NCI-H748 (cell line): ENCODE results near the gene PPP1R37.

Source experiments
- DNase-seq: peaks from one replicate; lab custom pipeline; 2025; ENCODE audit not compliant: unreplicated experiment; lab: John Stamatoyannopoulos, UW

PPP1R37 gene

GRCh38 chr19:45092747-45093678 lies at the start of gene PPP1R37:
PPP1R37 (plus strand) TSS chr19:45093179; CDS start chr19:45093326, 147 bp downstream.
- DNase-seq: peak; percentile 100

GRCh38 chr19:45045671-45046353 lies 47.2 kb upstream of the PPP1R37 start:
- no peak for DNase-seq

- no peak for DNase-seq
These were observed 46.6 kb upstream of the PPP1R37 start for GRCh38 chr19:45046355-45046754.

GRCh38 chr19:45047188-45047797 lies 45.7 kb upstream of the PPP1R37 start:
- DNase-seq: no peak

- no peak for DNase-seq
These were observed 43.8 kb upstream of the PPP1R37 start for GRCh38 chr19:45049073-45049736.

- DNase-seq: no peak
These were observed 42.9 kb upstream of the PPP1R37 start for GRCh38 chr19:45050036-45050435.

GRCh38 chr19:45051929-45052579 lies 40.9 kb upstream of the PPP1R37 start:
- DNase-seq: no peak

- DNase-seq: no peak
These were observed 36.1 kb upstream of the PPP1R37 start for GRCh38 chr19:45056831-45057230.

- DNase-seq: no peak
These were observed 35.5 kb upstream of the PPP1R37 start for GRCh38 chr19:45057444-45057843.

- DNase-seq: no peak
These were observed 34.3 kb upstream of the PPP1R37 start for GRCh38 chr19:45058622-45059159.

- DNase-seq: peak; percentile 64
These were observed 33.6 kb upstream of the PPP1R37 start for GRCh38 chr19:45059258-45059965.

GRCh38 chr19:45061965-45062364 lies 31.0 kb upstream of the PPP1R37 start:
- DNase-seq: no peak

- no peak for DNase-seq
These were observed 28.9 kb upstream of the PPP1R37 start for GRCh38 chr19:45063851-45064801.

- DNase-seq: no peak
These were observed 25.9 kb upstream of the PPP1R37 start for GRCh38 chr19:45066921-45067661.

- no peak for DNase-seq
These were observed 24.9 kb upstream of the PPP1R37 start for GRCh38 chr19:45068041-45068440.

- DNase-seq: no peak
These were observed 23.9 kb upstream of the PPP1R37 start for GRCh38 chr19:45069056-45069455.

- DNase-seq: no peak
These were observed 22.8 kb upstream of the PPP1R37 start for GRCh38 chr19:45070214-45070613.
